HFFc6 (cell line): ENCODE data around the gene HIRA. TPM values are rescaled to one million over a fixed set of nuclear protein-coding genes. Genes with fewer than 3 reads are reported as not detected.
A peak's percentile ranks its signal among the peaks of the same experiment; 100 is the strongest.

Experiments used
- DNase-seq: peaks from one replicate; pipeline ENCODE4 v3.0.0-alpha.2; 2018
- H3K27ac Mint-ChIP-seq: 2 replicates; pipeline ENCODE4 v1.8.0; 2020; ENCODE audit warnings: mild to moderate bottlenecking, mixed read lengths
- H3K27me3 Mint-ChIP-seq: 2 replicates; pipeline ENCODE4 v1.8.0; 2021; ENCODE audit warnings: mild to moderate bottlenecking, moderate library complexity, mixed read lengths; ENCODE audit not compliant: insufficient read depth
- H3K36me3 Mint-ChIP-seq: 2 replicates; pipeline ENCODE4 v1.8.0; 2021; ENCODE audit warnings: low read depth, mixed read lengths
- H3K4me1 Mint-ChIP-seq: 2 replicates; pipeline ENCODE4 v1.8.0; 2020; ENCODE audit warnings: low read depth, mixed read lengths
- H3K4me3 Mint-ChIP-seq: 2 replicates; pipeline ENCODE4 v1.8.0; 2020; ENCODE audit warnings: mild to moderate bottlenecking, moderate library complexity, mixed read lengths
- H3K9me3 Mint-ChIP-seq: 2 replicates; pipeline ENCODE4 v1.8.0; 2020; ENCODE audit warnings: mild to moderate bottlenecking, mixed read lengths
- total RNA-seq, 6 experiments: library from RNA; stranded (reverse); fragmentation: NEBNext Ultra II Directional; extraction: Animal tissue kit (Norgen Biotek cat#: 25700); gene quantifications; 2 replicates in 1 of 6; 3 replicates in 5 of 6; pipeline ENCODE4 v1.2.3, GENCODE V29; 2021
- TF ChIP-seq, protein P1 (sequence below): fragments of 200-600 bp; sonication (generic); IDR thresholded peaks from 2 replicates; pipeline ENCODE4 v1.5.0; 2021; ENCODE audit warnings: antibody characterized with exemption, mild to moderate bottlenecking

The HIRA gene
- total RNA-seq, 6 experiments from 2014 or later: 26.6 to 30.8 (median 27.4) TPM

DNA sequence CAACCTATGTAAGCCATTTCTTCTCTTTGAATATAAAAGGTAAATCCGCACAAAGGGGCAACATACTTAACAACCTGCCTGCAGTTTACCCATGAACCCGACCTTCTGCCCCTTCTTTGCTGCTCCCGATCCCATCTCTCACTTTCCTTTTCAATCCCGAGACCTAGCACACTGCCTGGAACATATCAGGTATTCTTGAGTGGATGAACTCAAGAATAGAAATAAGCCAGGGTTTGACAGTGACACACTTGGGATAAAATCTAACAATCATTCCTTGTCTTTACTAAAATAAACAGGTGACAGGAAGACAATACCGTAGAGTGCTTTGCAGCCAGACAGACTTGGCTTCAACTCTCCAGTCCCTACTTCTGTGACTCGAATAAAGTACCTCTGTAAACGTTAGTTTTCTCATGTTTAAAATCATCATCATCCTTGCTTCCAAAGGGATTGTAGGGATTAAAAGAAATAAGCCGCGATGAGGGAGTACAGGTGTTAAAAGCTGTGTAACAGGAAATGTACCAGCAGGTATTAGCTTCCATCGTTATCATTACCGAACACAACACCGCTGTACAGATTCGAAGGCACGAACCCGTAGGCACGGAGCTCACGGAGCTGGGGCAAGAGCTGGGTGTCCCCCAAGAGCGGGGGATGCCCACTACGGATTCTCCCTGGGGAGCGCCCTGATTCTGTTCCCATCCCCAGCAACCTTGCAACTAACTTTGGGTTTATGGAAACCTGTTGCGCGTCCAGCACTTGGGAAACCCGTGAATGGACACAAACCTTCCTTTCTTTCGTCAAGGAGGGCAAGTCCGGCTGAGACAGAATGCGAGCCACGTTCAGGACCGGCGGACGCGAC is 46.7 kb upstream of the HIRA start:
- no peak for DNase-seq
- TF ChIP-seq, protein P1, sequence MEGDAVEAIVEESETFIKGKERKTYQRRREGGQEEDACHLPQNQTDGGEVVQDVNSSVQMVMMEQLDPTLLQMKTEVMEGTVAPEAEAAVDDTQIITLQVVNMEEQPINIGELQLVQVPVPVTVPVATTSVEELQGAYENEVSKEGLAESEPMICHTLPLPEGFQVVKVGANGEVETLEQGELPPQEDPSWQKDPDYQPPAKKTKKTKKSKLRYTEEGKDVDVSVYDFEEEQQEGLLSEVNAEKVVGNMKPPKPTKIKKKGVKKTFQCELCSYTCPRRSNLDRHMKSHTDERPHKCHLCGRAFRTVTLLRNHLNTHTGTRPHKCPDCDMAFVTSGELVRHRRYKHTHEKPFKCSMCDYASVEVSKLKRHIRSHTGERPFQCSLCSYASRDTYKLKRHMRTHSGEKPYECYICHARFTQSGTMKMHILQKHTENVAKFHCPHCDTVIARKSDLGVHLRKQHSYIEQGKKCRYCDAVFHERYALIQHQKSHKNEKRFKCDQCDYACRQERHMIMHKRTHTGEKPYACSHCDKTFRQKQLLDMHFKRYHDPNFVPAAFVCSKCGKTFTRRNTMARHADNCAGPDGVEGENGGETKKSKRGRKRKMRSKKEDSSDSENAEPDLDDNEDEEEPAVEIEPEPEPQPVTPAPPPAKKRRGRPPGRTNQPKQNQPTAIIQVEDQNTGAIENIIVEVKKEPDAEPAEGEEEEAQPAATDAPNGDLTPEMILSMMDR: no peak
- Mint-ChIP-seq H3K36me3 (no peaks in the 10 kb centered on the region), H3K9me3 (no peaks in the 10 kb centered on the region), H3K4me3 (peak overlapping the region; percentile 92), H3K27me3 (no peaks in the 10 kb centered on the region; the same call in 1 of the 2 replicates), H3K4me1 (peaks cover 56% of the 10 kb centered on the region), H3K27ac (peak overlapping the region; percentile 100)

DNA sequence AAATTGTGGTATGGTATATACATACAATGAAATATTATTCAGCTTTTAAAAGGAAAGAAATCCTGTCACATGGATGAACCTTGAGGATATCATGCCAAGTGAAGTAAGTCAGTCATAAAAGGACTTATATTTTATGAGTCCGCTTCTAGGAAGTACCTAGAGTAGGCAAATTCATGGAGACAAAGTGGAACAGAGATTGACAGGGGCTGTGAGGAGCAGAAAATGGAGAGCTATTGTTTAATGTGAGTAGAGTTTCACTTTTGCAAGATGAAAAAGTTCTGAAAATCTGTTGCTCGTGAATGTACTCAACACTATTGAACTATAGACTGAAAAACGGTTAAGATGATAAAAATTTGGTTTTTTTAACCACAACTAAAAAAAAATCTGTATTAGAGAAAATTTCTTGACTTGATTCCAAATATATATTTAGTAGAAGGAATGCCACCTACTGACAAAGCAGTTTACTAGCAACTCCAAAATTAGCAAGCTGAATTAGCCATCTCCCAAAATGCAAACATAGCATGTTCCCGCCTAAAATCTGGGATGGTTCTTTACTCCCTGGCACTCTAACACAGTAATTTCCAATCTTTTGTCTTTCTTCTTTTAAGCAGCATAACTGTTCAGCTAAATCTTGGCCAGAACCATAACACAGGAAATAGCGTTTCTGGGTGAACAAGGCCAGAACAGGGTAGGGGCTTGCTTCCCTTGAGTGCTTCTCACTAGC is 46.0 kb upstream of the HIRA start:
- Mint-ChIP-seq H3K4me3 (peak overlapping the region; percentile 92), H3K27ac (peak overlapping the region; percentile 100)

DNA sequence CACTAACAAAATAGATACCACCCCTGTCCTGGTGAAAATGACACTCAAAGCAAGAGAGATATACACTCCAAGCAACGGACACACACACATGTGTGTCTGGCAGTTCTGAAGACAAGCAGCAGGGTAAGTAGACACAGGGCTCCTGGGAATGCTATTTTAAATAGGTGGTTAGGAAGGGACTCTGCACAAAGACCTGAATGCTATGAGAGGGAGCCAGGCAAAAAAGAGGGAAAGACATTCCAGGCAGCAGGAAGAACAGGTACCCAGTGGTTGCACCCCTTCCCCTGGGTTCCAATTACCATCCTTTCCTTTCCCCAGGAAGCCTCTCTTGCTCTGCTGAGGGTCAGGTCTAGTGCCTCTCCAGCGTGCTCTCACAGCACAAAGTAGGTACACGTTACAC is 44.5 kb upstream of the HIRA start:
- peaks cover 44% of the 10 kb centered on the region for H3K4me1 Mint-ChIP-seq
- H3K27me3 Mint-ChIP-seq: peaks cover 2% of the 10 kb centered on the region
- peaks cover 6% of the 10 kb centered on the region; the same call in 1 of the 2 replicates for H3K36me3 Mint-ChIP-seq
- H3K4me3 Mint-ChIP-seq: no peak overlapping the region
- H3K27ac Mint-ChIP-seq: peak overlapping the region; percentile 7; the same call in 1 of the 2 replicates
- TF ChIP-seq, protein P1: no peak
- no peak for DNase-seq
- no peaks in the 10 kb centered on the region for H3K9me3 Mint-ChIP-seq

More for the DNA sequence above, 46.0 kb upstream of the HIRA start:
- Mint-ChIP-seq H3K27me3 (peaks cover under 1% of the 10 kb centered on the region), H3K9me3 (no peaks in the 10 kb centered on the region), H3K4me1 (peaks cover 48% of the 10 kb centered on the region), H3K36me3 (no peaks in the 10 kb centered on the region)
- TF ChIP-seq, protein P1: peak; percentile 53
- no peak for DNase-seq

DNA sequence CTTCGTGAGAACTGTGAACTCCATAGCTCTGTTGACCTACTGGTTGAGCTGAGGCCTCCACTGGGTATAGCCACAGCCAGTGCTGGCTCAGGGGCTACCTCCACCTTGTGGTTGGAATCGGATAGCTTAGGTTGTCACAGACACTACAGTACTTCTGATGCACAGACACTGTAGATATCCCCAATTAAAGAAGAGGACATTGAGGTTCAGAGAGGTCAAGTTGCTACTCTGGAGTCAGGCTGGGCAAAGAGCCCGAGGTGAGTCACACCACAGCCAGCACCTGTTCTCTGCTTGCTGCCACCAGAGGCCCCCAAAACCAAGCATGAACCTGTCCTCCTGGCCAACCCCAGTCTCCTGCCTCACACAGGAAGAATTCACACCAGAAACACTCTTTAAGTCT is 42.0 kb upstream of the HIRA start:
- peaks cover 34% of the 10 kb centered on the region for H3K4me1 Mint-ChIP-seq
- no peaks in the 10 kb centered on the region for H3K9me3 Mint-ChIP-seq
- peak; percentile 22 for DNase-seq
- H3K36me3 Mint-ChIP-seq: peaks cover 18% of the 10 kb centered on the region; the same call in 1 of the 2 replicates
- TF ChIP-seq, protein P1: peak; percentile 54
- H3K27ac Mint-ChIP-seq: no peak overlapping the region; the same call in 1 of the 2 replicates
- peaks cover 2% of the 10 kb centered on the region for H3K27me3 Mint-ChIP-seq
- no peak overlapping the region for H3K4me3 Mint-ChIP-seq

DNA sequence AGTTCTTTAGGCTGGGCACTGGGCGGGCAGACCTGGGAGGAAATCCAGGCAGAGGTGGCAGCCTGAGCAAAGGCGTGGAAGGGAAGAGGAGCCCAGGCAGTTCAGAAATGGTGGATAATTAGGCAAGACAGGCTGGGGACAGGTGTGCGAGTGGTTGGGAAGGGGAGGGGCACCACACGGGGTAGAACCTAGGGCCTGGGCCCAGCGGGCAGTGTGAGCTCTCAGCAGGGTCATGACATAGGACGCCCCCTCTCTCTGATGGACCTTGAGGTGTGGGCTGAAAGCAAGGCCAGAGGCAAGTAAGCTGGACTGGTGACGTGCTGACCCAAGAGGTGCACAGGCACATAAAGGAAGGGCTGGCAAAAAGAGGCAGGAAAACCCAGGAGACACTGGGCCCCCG is 40.7 kb upstream of the HIRA start:
- TF ChIP-seq, protein P1: no peak
- DNase-seq: no peak
- H3K36me3 Mint-ChIP-seq: peaks cover 27% of the 10 kb centered on the region
- peaks cover 23% of the 10 kb centered on the region for H3K4me1 Mint-ChIP-seq
- no peak overlapping the region for H3K4me3 Mint-ChIP-seq
- H3K27ac Mint-ChIP-seq: no peak overlapping the region
- no peaks in the 10 kb centered on the region for H3K9me3 Mint-ChIP-seq
- H3K27me3 Mint-ChIP-seq: peaks cover 2% of the 10 kb centered on the region
